GM18526 (cell line): ENCODE measurements around the gene VKORC1.

ENCODE experiments used
- POLR2A ChIP-seq: IDR thresholded peaks from 3 replicates; pipeline ENCODE4 v1.6.1; 2011; ENCODE audit not compliant: insufficient read length; ENCODE audit errors: extremely low read depth

VKORC1 gene

GRCh38 chr16:31094424-31095120 lies at the start of gene VKORC1:
Gene VKORC1 (minus strand): TSS chr16:31094797. CDS start chr16:31094729, 68 bp downstream.
- TF ChIP-seq POLR2A: peak; percentile 64

DNA sequence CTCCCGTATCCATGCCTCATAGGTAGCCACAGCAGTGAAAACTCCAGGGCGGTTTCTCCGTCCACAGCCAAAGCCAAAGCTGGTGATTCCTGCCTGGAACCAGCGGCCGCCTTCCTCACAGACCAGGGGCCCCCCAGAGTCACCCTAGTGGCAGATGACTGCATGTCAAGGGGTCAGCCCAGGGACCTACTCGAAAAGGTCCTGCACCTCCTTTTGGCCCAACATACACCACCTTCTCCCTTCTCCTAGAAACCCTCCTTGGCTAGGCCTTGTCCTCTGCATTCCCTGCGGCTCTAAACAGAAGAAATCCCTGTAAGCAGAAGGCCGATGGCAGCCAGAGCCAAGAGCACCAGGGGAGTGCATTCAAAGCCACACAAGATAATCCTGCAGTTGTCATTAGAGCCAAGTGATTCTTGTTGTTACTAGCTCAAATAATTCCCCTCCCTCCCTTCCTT lies 49.1 kb upstream of the VKORC1 start:
- TF ChIP-seq POLR2A: no peak

DNA sequence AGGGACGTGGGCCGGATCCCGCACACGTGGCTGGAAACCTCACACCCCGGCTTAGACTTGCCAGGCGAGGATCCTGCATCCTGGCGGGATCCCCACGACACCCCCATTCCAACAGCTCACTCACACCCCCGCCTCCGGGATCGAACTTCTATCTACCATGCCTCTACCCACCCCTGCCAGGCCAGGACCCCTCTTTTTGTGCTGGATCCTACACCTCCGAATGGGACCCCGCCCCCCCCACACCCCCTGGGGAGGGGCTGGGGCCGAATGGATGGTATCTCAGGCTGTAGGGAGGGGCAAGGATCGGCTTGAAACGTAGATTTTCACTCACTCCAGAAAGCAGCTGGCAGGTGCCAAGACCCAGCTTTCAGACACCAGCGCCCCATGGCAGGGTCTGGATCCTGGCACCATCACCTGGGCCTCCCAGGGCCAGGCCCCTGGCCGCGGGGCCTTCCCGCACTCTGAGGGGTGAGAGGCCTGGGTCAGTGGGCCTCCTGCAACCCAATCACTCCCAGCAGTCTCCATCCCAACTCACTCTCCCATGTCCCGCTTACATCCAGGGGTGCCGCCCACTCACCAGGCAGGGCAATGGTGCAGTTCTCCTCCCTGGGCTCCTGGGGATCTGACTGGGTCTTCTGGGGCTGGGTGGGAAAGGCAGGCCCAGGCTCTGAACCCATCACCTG lies 48.6 kb upstream of the VKORC1 start:
- no peak for TF ChIP-seq POLR2A

DNA sequence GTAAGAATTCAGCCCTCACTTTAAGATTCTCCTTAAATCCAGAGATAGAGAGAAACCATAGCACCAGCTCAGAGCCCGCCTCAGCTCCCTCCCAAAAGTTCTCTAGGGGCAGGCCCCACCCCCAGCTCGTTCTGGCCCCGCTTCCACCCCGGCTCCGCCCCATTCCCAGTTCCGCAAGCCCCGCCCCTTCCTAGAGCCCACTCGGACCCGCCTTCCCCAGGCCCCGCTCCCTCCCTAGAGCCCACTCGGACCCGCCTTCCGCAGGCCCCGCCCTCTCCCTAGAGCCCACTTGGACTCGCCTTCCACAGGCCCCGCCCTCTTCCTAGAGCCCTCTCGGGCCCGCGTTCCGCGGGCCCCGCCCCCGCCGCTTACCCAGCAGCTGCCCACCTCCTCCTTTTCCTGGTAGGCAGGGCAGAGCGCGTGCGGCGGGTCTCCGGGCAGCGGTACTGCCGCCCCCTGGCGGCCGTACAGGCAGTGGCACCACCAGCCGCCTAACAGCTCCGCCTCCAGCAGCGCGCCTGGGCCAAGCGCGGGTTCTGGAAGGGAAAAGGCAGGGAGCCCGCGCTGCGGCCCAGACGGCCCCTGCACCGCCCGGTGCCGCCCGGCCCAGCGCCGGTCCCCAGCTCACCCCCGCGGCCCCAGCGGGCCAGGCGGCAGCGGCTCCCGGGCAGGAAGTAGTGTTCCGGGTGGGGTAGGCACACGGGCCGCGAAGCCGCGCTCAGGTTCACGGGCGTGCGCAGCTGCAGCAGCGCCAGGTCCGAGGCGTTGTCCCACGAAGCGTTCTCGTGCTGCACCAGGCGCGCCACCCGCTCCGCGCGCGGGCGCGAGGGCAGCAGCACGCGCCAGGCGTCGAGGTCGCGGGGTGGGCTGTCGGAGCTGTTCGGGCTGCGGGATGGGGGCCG lies 47.8 kb upstream of the VKORC1 start:
- no peak for TF ChIP-seq POLR2A

GRCh38 chr16:31141489-31142108 lies 47.0 kb upstream of the VKORC1 start:
- no peak for TF ChIP-seq POLR2A

DNA sequence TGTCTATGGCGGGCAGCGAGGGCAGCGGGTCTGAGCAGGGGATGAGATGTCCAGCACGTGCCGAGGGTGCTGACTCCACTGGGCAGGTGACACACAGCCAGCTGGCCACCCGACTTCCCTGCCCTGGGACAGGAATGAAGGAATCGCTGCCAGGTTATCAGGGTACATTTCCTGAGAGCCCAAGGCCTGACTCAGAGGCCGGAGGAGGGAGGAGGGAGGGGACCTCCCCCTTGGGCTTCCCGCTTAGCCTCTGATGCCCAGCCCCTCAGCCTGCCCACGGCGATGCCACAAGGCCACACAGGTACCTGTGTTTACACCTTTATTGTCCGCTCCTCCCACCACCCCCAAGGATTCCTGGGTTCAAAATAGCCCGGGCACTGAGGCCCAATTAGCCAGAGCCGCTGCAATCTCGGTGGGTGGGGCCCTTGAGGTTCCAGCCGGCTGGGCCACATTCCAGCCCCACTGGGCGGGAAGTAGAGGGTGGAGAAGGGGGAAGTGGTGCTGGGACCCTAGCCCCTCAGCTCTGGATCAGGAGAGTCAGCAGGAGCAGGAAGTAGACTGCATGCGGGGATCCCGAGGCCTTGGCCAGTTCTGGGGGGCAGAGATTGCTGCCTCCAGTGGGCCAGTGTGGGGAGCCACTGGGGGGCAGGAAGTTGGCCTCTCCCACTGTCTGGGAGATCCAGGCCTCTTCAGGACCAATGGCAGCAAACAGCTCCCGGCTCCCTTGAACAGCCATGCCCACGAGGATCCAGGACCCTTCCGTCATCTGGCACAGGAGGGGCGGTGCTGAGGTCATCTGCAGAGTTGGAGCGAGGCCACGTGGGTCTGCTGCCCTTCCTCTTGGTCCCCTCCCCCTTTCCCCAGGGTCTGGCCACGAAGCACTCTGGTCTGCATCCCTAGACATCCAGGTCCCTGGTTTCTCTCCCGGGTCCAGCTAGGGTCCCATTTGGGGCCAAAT lies 44.3 kb upstream of the VKORC1 start:
- TF ChIP-seq POLR2A: no peak

- no peak for TF ChIP-seq POLR2A
Observed at GRCh38 chr16:31136287-31136662, 41.7 kb upstream of the VKORC1 start.

GRCh38 chr16:31135535-31136286 lies 41.1 kb upstream of the VKORC1 start, which contains the start of gene PRSS8:
Gene PRSS8 (minus strand): TSS chr16:31135727. CDS start chr16:31135498, 229 bp downstream.
- no peak for TF ChIP-seq POLR2A

DNA sequence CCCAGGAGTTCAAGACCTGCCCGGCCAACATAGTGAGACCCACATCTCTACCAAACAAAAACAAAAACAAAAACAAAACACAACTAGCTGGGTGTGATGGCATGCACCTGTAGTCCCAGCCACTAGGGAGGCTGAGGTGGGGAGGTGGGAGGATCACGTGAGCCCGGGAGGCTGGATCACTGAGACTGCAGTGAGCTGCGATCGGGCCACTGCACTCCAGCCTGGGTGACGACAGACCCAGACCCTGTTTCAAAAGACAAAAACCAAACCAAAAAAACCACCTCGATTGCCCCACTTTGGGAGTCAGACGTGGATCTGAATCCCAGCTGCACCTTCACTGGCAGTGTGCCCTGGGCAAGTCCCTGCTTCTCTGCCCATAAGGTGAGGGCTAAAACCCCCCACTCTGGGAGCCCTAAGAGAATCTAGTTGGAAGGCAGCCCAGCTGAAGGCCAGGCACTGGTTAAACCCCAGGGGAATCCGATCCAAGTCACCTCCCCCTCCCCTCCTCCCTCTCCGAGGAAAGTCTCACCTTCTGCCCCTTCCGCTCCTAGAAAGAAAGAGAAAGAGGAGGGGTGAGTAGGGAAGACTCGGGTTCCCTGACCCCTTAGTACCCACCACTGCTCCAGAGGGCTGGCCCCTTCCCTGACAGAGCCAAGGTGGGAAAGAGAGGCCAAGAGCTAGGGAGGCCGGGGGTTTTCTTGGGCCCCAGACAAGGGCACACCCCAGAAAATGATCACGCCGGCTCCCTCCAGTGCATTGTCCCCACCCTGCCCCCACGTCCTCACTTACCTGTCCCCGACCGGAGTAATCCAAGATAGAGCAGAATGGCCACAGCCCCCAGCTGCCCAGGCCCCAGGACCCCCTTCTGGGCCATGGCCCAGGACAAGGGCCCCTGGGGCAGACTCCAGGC lies 40.3 kb upstream of the VKORC1 start:
- no peak for TF ChIP-seq POLR2A

DNA sequence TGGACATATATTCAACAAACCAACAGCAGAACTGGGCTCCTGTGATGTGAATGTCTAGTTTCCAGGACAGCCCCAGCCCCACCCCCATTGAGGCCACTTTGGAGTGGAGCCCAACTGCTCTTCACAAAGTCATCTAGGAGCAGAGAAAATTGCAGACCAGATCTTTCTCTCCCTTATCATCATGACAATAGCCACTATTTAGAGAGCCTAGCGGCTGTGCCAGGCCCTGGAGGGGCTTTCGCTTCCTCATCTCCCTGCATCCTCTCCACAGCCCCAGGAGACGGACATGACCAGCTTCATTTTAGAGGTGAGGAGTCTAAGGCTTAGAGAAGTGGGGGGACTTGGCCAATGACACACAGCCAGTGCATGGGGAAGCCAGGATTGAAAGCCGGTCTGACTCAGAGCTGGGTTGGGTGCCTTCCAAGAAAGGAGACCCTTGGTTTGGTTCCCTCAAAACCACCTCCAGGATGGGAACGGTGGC lies 39.5 kb upstream of the VKORC1 start:
- no peak for TF ChIP-seq POLR2A

DNA sequence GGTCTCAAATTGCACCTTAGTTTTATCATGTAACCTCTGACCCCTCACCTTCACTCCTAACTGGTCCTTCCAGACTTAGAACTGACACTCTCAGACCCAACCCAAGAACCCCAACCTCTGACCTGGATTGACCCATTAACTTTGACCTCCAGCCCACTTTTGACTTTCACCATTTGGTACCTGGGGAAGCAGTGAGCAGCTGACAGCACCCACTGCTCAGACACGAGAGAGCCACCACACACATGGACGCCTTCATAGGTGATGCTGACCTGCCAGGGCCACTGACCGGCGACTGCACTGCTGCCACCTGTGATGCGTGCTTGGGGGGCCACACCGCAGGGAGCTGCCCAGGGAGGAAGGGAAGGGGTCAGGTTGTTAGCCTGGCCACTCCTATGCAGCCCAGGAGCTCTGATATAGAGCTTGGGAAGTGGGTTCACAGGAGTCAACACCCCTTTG lies 38.5 kb upstream of the VKORC1 start:
- no peak for TF ChIP-seq POLR2A
